ENCODE results near the gene ALDH3A1. TPM values are rescaled to one million over a fixed set of nuclear protein-coding genes. Genes with fewer than 3 reads are reported as not detected.

ALDH3A1 gene
- total and polyA plus RNA-seq, 3 donors from 2014 or later: 3.2 to 5.6 (median 4.2) TPM

GRCh38 chr17:19726631-19727376 is 21.3 kb downstream of the ALDH3A1 start:
- TF ChIP-seq CTCF (IDR thresholded peaks at IDR 0.05) (no peak), POLR2A (IDR thresholded peaks at IDR 0.05) (no peak)
- Histone ChIP-seq H3K4me3 (no peak overlapping the region), H3K4me1 (peaks cover 47% of the 10 kb centered on the region), H3K36me3 (ENCODE audit: low read depth, missing control alignments) (no peaks in the 10 kb centered on the region), H3K9me3 (no peaks in the 10 kb centered on the region), H3K27me3 (no peaks in the 10 kb centered on the region), H3K27ac (peak overlapping the region; percentile 95 to 96)
- DNase-seq: no peak
- intact Hi-C loops (cut with DNase I; ENCODE audit: low total_unique reads): loop anchor here (5.0 kb wide), 1 partner anchor 80 kb away; the partner anchor contains the start of gene ALDH3A2
- WGBS, 2 donors: 59 to 69% methylated on average over 7 of the region's 7 CpGs

DNA sequence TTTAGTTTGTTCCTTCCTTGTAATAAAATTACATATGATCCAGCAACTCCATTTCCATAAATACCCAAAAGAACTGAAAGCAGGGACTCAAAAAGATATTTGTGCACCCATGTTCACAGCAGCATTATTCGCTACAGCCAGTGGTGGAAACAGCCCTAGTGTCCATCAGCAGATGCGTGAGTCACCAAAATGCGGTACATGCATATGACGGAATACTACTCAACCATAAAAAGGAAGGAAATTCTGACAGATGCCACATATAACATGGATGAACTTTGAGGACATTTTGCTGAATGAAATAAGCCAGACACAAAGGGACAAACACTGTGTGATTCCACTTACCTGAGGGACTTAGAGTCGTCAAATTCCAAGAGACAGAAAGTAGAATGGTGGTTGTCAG is 22.6 kb downstream of the ALDH3A1 start:
- WGBS, 2 donors: 88 to 93% methylated on average over 5 of the region's 5 CpGs
- no peak for DNase-seq
- intact Hi-C loops (cut with DNase I; ENCODE audit: low total_unique reads): loop anchor here (5.0 kb wide), 1 partner anchor 78 kb away; the partner anchor contains the start of gene ALDH3A2
- no peak for TF ChIP-seq CTCF (IDR thresholded peaks at IDR 0.05)
- no peak for TF ChIP-seq POLR2A (IDR thresholded peaks at IDR 0.05)
- H3K9me3 ChIP-seq: no peaks in the 10 kb centered on the region
- H3K36me3 ChIP-seq (ENCODE audit: low read depth, missing control alignments): no peaks in the 10 kb centered on the region
- peak overlapping the region in 1 of 2 donors; percentile 96 for H3K27ac ChIP-seq
- peaks cover 41% of the 10 kb centered on the region for H3K4me1 ChIP-seq
- no peaks in the 10 kb centered on the region for H3K27me3 ChIP-seq
- no peak overlapping the region for H3K4me3 ChIP-seq

- Histone ChIP-seq H3K4me3 (peak overlapping the region; percentile 39 to 48), H3K36me3 (ENCODE audit: low read depth, missing control alignments) (no peaks in the 10 kb centered on the region), H3K27ac (peak overlapping the region in 1 of 2 donors; percentile 73), H3K27me3 (no peaks in the 10 kb centered on the region), H3K4me1 (peaks cover 41% of the 10 kb centered on the region), H3K9me3 (no peaks in the 10 kb centered on the region)
- no peak for TF ChIP-seq CTCF (IDR thresholded peaks at IDR 0.05)
- no peak for TF ChIP-seq POLR2A (IDR thresholded peaks at IDR 0.05)
- DNase-seq: peak; percentile 75
- intact Hi-C loops (cut with DNase I; ENCODE audit: low total_unique reads): loop anchor here (5.0 kb wide), 1 partner anchor 77 kb away; the partner anchor contains the start of gene ALDH3A2
- 44 to 48% methylated on average over 18 to 53 of the region's 55 CpGs for WGBS, 2 donors
These were observed 23.3 kb downstream of the ALDH3A1 start for GRCh38 chr17:19724501-19725420.

DNA sequence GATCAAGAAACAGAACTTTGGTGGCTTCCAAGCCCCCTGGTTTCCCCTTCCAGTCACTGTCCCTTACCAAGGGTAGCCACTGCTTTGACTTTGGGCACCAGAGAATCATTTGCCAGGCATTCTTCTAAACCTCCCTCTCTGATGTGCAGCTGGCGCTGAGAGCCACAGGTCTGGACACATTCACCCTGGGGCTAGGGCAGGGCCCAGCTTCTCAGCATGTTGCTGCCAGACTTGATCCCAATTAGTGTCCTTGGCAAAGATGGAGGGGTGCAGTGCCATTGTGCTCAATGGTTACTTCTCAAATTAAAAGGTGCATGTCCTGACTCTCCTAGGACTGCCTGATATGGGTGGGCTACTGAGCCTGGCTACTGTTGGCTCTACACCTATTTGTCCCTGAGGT is 24.1 kb downstream of the ALDH3A1 start:
- no peaks in the 10 kb centered on the region for H3K36me3 ChIP-seq (ENCODE audit: low read depth, missing control alignments)
- no peak for DNase-seq
- H3K27ac ChIP-seq: peak overlapping the region in 1 of 2 donors; percentile 73
- intact Hi-C loops (cut with DNase I; ENCODE audit: low total_unique reads): no loop called here
- H3K27me3 ChIP-seq: no peaks in the 10 kb centered on the region
- H3K9me3 ChIP-seq: no peaks in the 10 kb centered on the region
- no peak for TF ChIP-seq POLR2A (IDR thresholded peaks at IDR 0.05)
- TF ChIP-seq CTCF (IDR thresholded peaks at IDR 0.05): no peak
- WGBS, 2 donors: 75 to 83% methylated on average over 1 of the region's 1 CpG
- H3K4me3 ChIP-seq: peak overlapping the region in 1 of 2 donors; percentile 48
- H3K4me1 ChIP-seq: peaks cover 33% of the 10 kb centered on the region
